Brain microvascular endothelial cell (primary cell): ENCODE data around the gene TIGAR.

Experiments used
- DNase-seq: peaks from one replicate; pipeline ENCODE4 v3.0.0-alpha.2; 2020
- H3K27ac ChIP-seq: fragments of 250-450 bp; sonication (Bioruptor Pico); 2 replicates; pipeline ENCODE4 v1.5.1; 2020; ENCODE audit warnings: mild to moderate bottlenecking, moderate library complexity
- H3K27me3 ChIP-seq: fragments of 250-450 bp; sonication (Bioruptor Pico); replicated peaks from 2 replicates; pipeline ENCODE4 v1.5.1; 2020; ENCODE audit warnings: mild to moderate bottlenecking
- H3K36me3 ChIP-seq: fragments of 250-450 bp; sonication (Bioruptor Pico); replicated peaks from 2 replicates; pipeline ENCODE4 v1.5.1; 2020; ENCODE audit warnings: mild to moderate bottlenecking
- H3K4me3 ChIP-seq: 2 replicates; pipeline ENCODE4 v1.5.1; 2011; ENCODE audit warnings: low read depth, mild to moderate bottlenecking, control low read depth, low read length, moderate library complexity
- CTCF ChIP-seq: IDR thresholded peaks from 2 replicates; pipeline ENCODE4 v1.5.1; 2011; ENCODE audit warnings: low read depth, mild to moderate bottlenecking, moderate library complexity, low read length, control low read depth, inconsistent platforms; ENCODE audit errors: missing control alignments
- in situ Hi-C: cut with HindIII; loops from 2 replicates; pipeline ENCODE4 v1.10.0; 2017; ENCODE audit warnings: low sequenced_read_pairs, low pct_ligation_motif_present

Gene TIGAR

GRCh38 chr12:4286228-4286627 lies 34.8 kb upstream of the TIGAR start:
- no peak for DNase-seq
- TF ChIP-seq CTCF = no peak
- in situ Hi-C loops = no loop called here
- Histone ChIP-seq H3K27me3 (peaks cover 2% of the 10 kb centered on the region), H3K36me3 (no peaks in the 10 kb centered on the region), H3K27ac (no peak overlapping the region), H3K4me3 (no peak overlapping the region)

GRCh38 chr12:4286771-4287317 lies 34.2 kb upstream of the TIGAR start:
- Histone ChIP-seq H3K27ac (no peak overlapping the region), H3K4me3 (no peak overlapping the region), H3K27me3 (peaks cover 2% of the 10 kb centered on the region), H3K36me3 (no peaks in the 10 kb centered on the region)
- in situ Hi-C loops = no loop called here
- no peak for DNase-seq
- TF ChIP-seq CTCF = no peak

- in situ Hi-C loops = no loop called here
- TF ChIP-seq CTCF = no peak
- no peak for DNase-seq
- no peaks in the 10 kb centered on the region for H3K36me3 ChIP-seq
- H3K4me3 ChIP-seq = no peak overlapping the region
- H3K27me3 ChIP-seq = peaks cover 2% of the 10 kb centered on the region
- H3K27ac ChIP-seq = no peak overlapping the region
These were observed 33.4 kb upstream of the TIGAR start for GRCh38 chr12:4287325-4288211.

GRCh38 chr12:4288296-4289131 lies 32.5 kb upstream of the TIGAR start:
- no peak overlapping the region for H3K27ac ChIP-seq
- peaks cover 2% of the 10 kb centered on the region for H3K27me3 ChIP-seq
- no peak for TF ChIP-seq CTCF
- in situ Hi-C loops = no loop called here
- DNase-seq = no peak
- H3K36me3 ChIP-seq = no peaks in the 10 kb centered on the region
- no peak overlapping the region for H3K4me3 ChIP-seq

- Histone ChIP-seq H3K36me3 (no peaks in the 10 kb centered on the region), H3K27ac (no peak overlapping the region), H3K27me3 (peaks cover 2% of the 10 kb centered on the region), H3K4me3 (no peak overlapping the region)
- no peak for DNase-seq
- in situ Hi-C loops = no loop called here
- TF ChIP-seq CTCF = no peak
These were observed 31.7 kb upstream of the TIGAR start for GRCh38 chr12:4289231-4289878.
